T follicular helper cell (primary cell): ENCODE measurements around the gene GNAI1.
"Not testable (repeated sequence)": the region's sequence is repeated elsewhere in the genome, so short reads cannot be mapped to it uniquely, and the experiment has no call there.

Experiments
- DNase-seq: peaks from one replicate; pipeline ENCODE4 v3.0.0-alpha.2; 2020; ENCODE audit warnings: low read depth

GNAI1 gene

GRCh38 chr7:80132594-80132993 lies 2.0 kb upstream of the GNAI1 start:
- no peak for DNase-seq

GRCh38 chr7:80133361-80134114 lies 1.1 kb upstream of the GNAI1 start:
- DNase-seq, result no peak

GRCh38 chr7:80134115-80134535 lies 506 bp upstream of the GNAI1 start:
- no peak for DNase-seq

- DNase-seq, result no peak
Measured at GRCh38 chr7:80135309-80136104, 876 bp downstream of the GNAI1 start.

- no peak for DNase-seq
Measured at GRCh38 chr7:80136261-80137055, 1.8 kb downstream of the GNAI1 start.

GRCh38 chr7:80137410-80137809 lies 2.8 kb downstream of the GNAI1 start:
- DNase-seq, result no peak

- DNase-seq, result no peak
Measured at GRCh38 chr7:80139236-80139635, 4.6 kb downstream of the GNAI1 start.

GRCh38 chr7:80140388-80140787 lies 5.8 kb downstream of the GNAI1 start:
- DNase-seq, result no peak

GRCh38 chr7:80141376-80141775 lies 6.7 kb downstream of the GNAI1 start:
- no peak for DNase-seq

GRCh38 chr7:80142853-80143580 lies 8.4 kb downstream of the GNAI1 start:
- DNase-seq, result no peak

GRCh38 chr7:80145780-80146422 lies 11.3 kb downstream of the GNAI1 start:
- no peak for DNase-seq

- DNase-seq, result no peak
Measured at GRCh38 chr7:80146545-80147182, 12.0 kb downstream of the GNAI1 start.

GRCh38 chr7:80147543-80148391 lies 13.1 kb downstream of the GNAI1 start:
- DNase-seq, result no peak

- DNase-seq, result no peak
Measured at GRCh38 chr7:80150611-80151273, 16.1 kb downstream of the GNAI1 start.

GRCh38 chr7:80151274-80151665 lies 16.6 kb downstream of the GNAI1 start:
- no peak for DNase-seq

GRCh38 chr7:80153446-80153845 lies 18.8 kb downstream of the GNAI1 start:
- DNase-seq, result no peak

GRCh38 chr7:80154656-80155333 lies 20.2 kb downstream of the GNAI1 start:
- no peak for DNase-seq

- no peak for DNase-seq
Measured at GRCh38 chr7:80155374-80155773, 20.7 kb downstream of the GNAI1 start.

GRCh38 chr7:80157770-80158169 lies 23.1 kb downstream of the GNAI1 start:
- not testable (repeated sequence) for DNase-seq
